ENCODE data around the gene RIN3. TPM values are rescaled to one million over a fixed set of nuclear protein-coding genes. Genes with fewer than 3 reads are reported as not detected.
A peak's percentile ranks its signal among the peaks of the same experiment; 100 is the strongest.

The RIN3 gene
- total RNA-seq, 6 experiments from 2014 or later = 19.7 to 26.0 (median 24.6) TPM

DNA sequence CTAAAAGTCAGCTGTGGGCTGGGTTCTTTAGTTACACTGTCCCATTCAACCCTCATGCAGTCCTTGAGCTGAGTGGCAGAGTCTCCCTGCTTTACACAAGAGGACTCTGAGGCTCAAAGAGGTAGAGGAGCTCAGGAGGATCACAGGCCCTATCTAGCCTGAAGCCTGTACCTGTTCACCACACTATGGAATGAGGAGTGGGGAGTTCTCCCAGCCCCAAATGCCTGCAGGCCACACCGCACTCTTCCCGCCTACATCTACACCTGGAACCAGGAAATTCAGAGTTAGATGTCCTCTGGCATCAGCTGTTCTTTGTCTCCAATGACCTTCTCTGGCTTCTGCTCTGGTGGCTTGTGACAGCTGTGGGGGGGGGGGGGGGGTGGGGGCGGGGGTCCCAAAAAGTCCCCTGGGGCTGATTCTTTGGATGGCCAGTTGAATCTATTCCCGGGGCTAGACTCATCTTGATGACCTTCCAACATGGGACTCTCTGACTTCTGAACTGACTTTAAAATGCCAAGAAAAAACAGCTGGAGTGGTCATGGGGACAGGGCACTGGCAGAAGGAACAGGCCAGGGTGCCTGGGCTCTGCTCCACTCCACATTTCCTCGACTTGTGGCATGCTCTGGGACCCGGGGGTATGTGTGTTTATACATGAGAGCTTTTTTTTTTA is 30.6 kb downstream of the RIN3 start:
- H3K4me3 Mint-ChIP-seq = no peak overlapping the region
- H3K4me1 Mint-ChIP-seq (ENCODE audit: low read depth) = peaks cover 38% of the 10 kb centered on the region
- peaks cover 5% of the 10 kb centered on the region for H3K9me3 Mint-ChIP-seq
- H3K27ac Mint-ChIP-seq = no peak overlapping the region
- peaks cover 15% of the 10 kb centered on the region for H3K36me3 Mint-ChIP-seq (ENCODE audit: low read depth)
- TF ChIP-seq, protein P1, sequence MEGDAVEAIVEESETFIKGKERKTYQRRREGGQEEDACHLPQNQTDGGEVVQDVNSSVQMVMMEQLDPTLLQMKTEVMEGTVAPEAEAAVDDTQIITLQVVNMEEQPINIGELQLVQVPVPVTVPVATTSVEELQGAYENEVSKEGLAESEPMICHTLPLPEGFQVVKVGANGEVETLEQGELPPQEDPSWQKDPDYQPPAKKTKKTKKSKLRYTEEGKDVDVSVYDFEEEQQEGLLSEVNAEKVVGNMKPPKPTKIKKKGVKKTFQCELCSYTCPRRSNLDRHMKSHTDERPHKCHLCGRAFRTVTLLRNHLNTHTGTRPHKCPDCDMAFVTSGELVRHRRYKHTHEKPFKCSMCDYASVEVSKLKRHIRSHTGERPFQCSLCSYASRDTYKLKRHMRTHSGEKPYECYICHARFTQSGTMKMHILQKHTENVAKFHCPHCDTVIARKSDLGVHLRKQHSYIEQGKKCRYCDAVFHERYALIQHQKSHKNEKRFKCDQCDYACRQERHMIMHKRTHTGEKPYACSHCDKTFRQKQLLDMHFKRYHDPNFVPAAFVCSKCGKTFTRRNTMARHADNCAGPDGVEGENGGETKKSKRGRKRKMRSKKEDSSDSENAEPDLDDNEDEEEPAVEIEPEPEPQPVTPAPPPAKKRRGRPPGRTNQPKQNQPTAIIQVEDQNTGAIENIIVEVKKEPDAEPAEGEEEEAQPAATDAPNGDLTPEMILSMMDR (IDR thresholded peaks at IDR 0.05) = no peak
- H3K27me3 Mint-ChIP-seq (ENCODE audit: insufficient read depth) = peaks cover 3% of the 10 kb centered on the region; the same call in 1 of the 2 replicates
- DNase-seq = no peak

DNA sequence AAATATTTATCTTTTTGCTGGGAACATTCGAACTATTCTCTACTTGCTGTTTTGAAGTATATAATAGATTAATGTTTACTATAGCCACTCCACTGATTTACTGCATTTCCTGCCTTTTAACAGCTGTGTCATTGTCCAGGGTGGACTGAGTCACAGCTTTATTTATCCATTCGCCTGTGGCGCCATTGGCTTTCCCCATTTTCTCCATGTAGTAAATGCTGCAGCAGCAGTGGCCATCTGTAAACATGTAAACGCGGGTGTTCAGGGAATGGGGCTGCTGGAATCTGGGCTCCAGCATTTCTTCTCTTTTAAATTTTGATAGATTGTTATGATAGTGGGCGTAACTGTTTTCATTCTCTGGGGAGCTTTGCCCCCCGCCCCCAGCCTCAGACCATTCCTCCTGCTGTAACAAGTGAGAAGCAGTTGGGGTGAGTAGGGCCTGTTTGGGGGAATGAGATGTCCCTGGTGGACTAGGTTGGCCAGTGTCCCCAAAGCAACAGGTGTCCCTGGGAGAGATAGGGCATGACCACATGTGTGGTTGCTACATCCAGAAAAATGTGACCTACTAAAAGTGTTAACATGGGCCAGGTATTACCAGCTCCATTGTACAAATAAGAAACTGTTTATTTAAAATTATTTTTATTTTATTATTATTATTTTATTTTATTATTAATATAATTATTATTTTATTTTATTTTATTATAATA is 32.9 kb downstream of the RIN3 start:
- Mint-ChIP-seq H3K9me3 (no peaks in the 10 kb centered on the region), H3K4me3 (peak overlapping the region; percentile 30; the same call in 1 of the 2 replicates), H3K27ac (peak overlapping the region; percentile 61; the same call in 1 of the 2 replicates), H3K27me3 (ENCODE audit: insufficient read depth) (peaks cover 5% of the 10 kb centered on the region), H3K4me1 (ENCODE audit: low read depth) (peaks cover 37% of the 10 kb centered on the region), H3K36me3 (ENCODE audit: low read depth) (peaks cover 6% of the 10 kb centered on the region; the same call in 1 of the 2 replicates)
- TF ChIP-seq, protein P1 (IDR thresholded peaks at IDR 0.05) = no peak
- DNase-seq = peak; percentile 21

DNA sequence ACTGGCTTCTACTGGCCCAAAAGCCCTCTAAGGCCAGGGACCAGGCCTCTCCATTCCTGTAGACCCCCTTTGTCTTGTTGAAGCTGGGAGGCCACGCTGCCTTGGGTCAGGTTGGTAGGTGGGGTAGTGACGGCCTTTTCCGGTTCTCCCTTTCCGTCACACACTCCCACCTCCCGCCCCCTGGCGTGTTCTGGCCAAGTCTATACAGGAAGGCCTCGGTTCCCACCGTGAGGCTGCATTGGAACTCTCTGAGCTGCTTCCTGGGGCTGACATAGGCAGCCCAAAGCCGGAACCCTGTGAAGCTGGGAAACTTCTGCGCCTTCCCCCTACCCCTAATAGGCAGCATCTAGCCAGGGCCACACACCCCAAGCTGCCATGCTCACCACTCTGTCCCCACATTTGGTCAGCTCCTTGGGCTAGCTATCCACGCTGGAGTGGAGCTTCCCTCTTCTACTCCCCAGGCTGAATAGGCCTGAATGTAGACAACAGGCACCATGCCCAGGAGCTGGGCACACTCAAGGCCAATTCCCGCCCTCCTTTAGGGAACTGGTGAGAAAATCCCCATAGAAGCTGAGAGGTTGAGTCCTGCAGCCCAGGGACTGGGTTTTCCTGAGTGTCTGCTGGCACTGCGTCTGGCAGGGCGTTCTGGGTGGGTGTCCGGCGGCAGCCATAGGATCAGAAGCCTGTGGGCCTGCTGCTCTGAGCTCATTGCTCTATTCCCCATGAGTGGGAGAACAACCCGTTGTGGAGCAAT is 35.7 kb downstream of the RIN3 start:
- H3K36me3 Mint-ChIP-seq (ENCODE audit: low read depth) = no peaks in the 10 kb centered on the region
- peak overlapping the region; percentile 70 for H3K27ac Mint-ChIP-seq
- peaks cover 50% of the 10 kb centered on the region for H3K4me1 Mint-ChIP-seq (ENCODE audit: low read depth)
- H3K9me3 Mint-ChIP-seq = no peaks in the 10 kb centered on the region
- peaks cover 2% of the 10 kb centered on the region; the same call in 1 of the 2 replicates for H3K27me3 Mint-ChIP-seq (ENCODE audit: insufficient read depth)
- no peak for DNase-seq
- H3K4me3 Mint-ChIP-seq = no peak overlapping the region
- TF ChIP-seq, protein P1 (IDR thresholded peaks at IDR 0.05) = no peak

DNA sequence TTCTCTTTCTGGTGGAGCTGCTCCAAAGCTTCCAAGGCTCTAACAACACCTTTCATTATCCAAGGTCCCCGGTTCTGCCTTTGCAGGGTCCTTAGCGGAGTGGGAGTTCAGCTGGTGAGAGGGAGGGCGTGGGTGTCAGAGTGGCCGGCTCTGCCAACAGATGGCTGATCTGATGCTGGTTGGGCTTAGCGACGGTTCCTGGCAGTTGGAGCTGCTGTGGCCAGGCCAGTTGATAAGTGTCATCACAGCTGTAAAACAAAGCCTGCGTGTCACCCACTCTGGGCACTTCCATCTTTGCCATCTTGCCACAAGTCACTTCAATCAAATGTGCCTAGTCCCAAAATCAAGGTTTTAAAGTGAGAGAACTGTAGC is 36.3 kb downstream of the RIN3 start:
- peaks cover 2% of the 10 kb centered on the region; the same call in 1 of the 2 replicates for H3K27me3 Mint-ChIP-seq (ENCODE audit: insufficient read depth)
- no peaks in the 10 kb centered on the region for H3K9me3 Mint-ChIP-seq
- peak; percentile 45 for DNase-seq
- H3K4me1 Mint-ChIP-seq (ENCODE audit: low read depth) = peaks cover 50% of the 10 kb centered on the region
- no peak overlapping the region for H3K4me3 Mint-ChIP-seq
- TF ChIP-seq, protein P1 (IDR thresholded peaks at IDR 0.05) = no peak
- H3K36me3 Mint-ChIP-seq (ENCODE audit: low read depth) = no peaks in the 10 kb centered on the region
- H3K27ac Mint-ChIP-seq = peak overlapping the region; percentile 70

DNA sequence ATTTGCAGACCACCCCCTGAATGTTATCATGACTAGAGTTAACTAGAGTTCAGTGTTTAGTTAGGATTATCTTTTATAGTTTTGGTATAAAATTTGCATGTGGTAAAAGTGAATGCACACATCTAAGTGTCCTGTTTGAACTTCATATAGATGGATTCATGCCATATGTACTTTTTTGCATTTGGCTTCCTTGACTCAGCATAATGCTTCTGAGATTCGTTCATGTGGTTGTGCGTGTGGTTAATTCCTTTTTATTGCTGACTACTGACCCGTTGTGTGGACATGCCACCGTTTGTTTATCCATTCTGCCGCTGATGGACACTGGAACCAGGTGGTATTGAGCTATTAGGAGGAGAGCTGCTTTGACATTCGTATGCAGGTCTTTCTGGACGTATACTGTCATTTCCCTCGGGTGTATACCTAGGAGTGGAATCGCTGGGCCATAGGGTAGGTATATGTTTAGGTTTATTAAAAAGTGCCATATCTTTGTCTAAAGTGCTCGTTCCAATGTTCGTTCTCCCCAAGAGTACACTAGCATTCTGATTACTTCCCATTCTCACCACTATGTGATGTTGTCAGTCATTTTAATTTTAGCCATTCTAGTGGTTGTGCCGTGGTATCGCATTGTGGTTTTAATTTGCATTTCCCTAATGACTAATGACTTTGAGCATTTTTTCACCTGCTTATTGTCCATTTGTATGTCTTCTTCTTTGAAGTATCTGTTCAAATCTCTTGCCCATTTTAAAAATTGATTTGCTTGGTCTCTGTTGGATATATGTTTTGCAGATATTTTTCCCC is 37.7 kb downstream of the RIN3 start:
- Mint-ChIP-seq H3K27ac (no peak overlapping the region), H3K4me3 (no peak overlapping the region), H3K36me3 (ENCODE audit: low read depth) (no peaks in the 10 kb centered on the region), H3K4me1 (ENCODE audit: low read depth) (peaks cover 49% of the 10 kb centered on the region), H3K9me3 (no peaks in the 10 kb centered on the region), H3K27me3 (ENCODE audit: insufficient read depth) (peaks cover 2% of the 10 kb centered on the region; the same call in 1 of the 2 replicates)
- TF ChIP-seq, protein P1 (IDR thresholded peaks at IDR 0.05) = peak; percentile 46
- no peak for DNase-seq

Data from HFFc6 (cell line).